ENCODE results near the gene FNBP1L.

DNA sequence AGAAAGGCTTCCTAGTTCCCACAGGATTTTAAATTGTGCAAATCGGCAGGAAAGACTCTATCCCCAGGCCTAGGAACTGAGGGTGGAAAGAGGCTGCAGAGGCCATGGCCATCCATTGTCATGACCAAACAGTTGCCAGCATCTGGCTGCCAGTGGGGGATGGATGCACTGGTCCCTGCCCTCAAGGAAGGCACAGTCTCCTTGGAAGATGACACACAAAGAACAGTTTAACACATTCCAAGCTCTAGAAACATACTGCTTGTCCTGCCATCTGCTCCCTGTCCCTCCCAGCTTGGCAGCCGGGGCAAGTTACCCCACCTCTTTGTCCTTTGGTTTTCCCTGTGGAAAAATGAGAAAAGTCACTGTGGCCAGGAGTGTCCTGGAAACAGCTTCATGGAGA, 150.5 kb downstream of the FNBP1L start:
- no peak for TF ChIP-seq POLR2AphosphoS5 (IDR thresholded peaks at IDR 0.05)
- TF ChIP-seq, protein P1, sequence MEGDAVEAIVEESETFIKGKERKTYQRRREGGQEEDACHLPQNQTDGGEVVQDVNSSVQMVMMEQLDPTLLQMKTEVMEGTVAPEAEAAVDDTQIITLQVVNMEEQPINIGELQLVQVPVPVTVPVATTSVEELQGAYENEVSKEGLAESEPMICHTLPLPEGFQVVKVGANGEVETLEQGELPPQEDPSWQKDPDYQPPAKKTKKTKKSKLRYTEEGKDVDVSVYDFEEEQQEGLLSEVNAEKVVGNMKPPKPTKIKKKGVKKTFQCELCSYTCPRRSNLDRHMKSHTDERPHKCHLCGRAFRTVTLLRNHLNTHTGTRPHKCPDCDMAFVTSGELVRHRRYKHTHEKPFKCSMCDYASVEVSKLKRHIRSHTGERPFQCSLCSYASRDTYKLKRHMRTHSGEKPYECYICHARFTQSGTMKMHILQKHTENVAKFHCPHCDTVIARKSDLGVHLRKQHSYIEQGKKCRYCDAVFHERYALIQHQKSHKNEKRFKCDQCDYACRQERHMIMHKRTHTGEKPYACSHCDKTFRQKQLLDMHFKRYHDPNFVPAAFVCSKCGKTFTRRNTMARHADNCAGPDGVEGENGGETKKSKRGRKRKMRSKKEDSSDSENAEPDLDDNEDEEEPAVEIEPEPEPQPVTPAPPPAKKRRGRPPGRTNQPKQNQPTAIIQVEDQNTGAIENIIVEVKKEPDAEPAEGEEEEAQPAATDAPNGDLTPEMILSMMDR (IDR thresholded peaks at IDR 0.05), result no peak
